AG09309 (cell line): Measurements from ENCODE around the gene ABCF1.

Experiments
- DNase-seq: peaks from one replicate; pipeline ENCODE4 v3.0.0-alpha.2; 2010; ENCODE audit warnings: low read depth
- H3K4me3 ChIP-seq: 2 replicates; pipeline ENCODE4 v1.5.1; 2011; ENCODE audit warnings: mild to moderate bottlenecking, low read depth, low read length, moderate library complexity; ENCODE audit not compliant: control insufficient read depth
- CTCF ChIP-seq: IDR thresholded peaks from 2 replicates; pipeline ENCODE4 v1.5.1; 2011; ENCODE audit warnings: mild to moderate bottlenecking, low read depth, low read length, inconsistent platforms; ENCODE audit not compliant: insufficient read depth, control insufficient read depth; ENCODE audit errors: missing control alignments

Gene ABCF1

GRCh38 chr6:30612213-30612612, 41.0 kb downstream of the ABCF1 start:
- no peak for DNase-seq
- no peak overlapping the region for H3K4me3 ChIP-seq
- TF ChIP-seq CTCF: peak; percentile 47

GRCh38 chr6:30612687-30613248, 41.5 kb downstream of the ABCF1 start:
- no peak for DNase-seq
- H3K4me3 ChIP-seq: no peak overlapping the region
- no peak for TF ChIP-seq CTCF

- no peak overlapping the region for H3K4me3 ChIP-seq
- TF ChIP-seq CTCF: no peak
- DNase-seq: no peak
Measured at GRCh38 chr6:30613251-30614043, 42.2 kb downstream of the ABCF1 start.

- H3K4me3 ChIP-seq: peak overlapping the region; percentile 22
- DNase-seq: no peak
- TF ChIP-seq CTCF: no peak
Measured at GRCh38 chr6:30614044-30614842, 43.0 kb downstream of the ABCF1 start.

GRCh38 chr6:30614843-30615218, 43.6 kb downstream of the ABCF1 start:
- peak; percentile 94 for DNase-seq
- TF ChIP-seq CTCF: no peak
- peak overlapping the region; percentile 95; the same call in 1 of the 2 replicates for H3K4me3 ChIP-seq

GRCh38 chr6:30615219-30615957, 44.1 kb downstream of the ABCF1 start:
- TF ChIP-seq CTCF: no peak
- DNase-seq: peak; percentile 62
- H3K4me3 ChIP-seq: peak overlapping the region; percentile 95
